ENCODE data around the gene ANKRD63. TPM values are rescaled to one million over a fixed set of nuclear protein-coding genes. Genes with fewer than 3 reads are reported as not detected.

Gene ANKRD63
- total RNA-seq, 1 experiment from 2014 or later, result 1.2 TPM

DNA sequence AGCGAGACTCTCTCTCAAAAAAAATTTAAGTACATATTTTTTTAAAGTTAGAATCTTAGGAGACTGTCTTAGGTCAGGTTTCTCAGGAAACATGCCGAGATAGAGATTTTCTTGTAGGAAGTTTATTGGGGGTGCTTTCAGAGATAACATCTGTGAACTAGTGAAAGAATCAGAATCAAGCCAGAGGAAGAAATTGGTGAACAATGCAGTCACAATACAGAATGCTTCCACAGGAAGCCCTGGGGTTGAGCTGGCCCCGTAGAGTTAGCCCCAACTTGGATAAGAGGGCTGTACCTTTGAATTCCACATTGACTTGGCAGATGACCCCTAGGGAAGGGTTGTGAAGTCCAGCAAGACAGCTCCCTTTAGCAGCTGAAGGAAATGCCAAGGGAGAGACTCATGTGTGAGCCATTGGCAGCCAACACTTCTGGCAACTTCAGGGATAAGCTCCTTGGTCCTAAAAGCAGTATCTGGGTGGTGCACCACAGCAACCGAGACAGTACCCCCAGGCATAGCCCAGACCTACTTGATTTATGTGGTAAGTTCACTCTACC lies 31.9 kb upstream of the ANKRD63 start:
- TF ChIP-seq ZNF121 (CRISPR knock-in tag; IDR thresholded peaks at IDR 0.05) (no peak), ZNF317 (CRISPR knock-in tag; IDR thresholded peaks at IDR 0.05; ENCODE audit: borderline replicate concordance, low read depth) (no peak), ZNF138 (CRISPR knock-in tag; conservative IDR thresholded peaks at IDR 0.05) (no peak), FOXP1 (CRISPR knock-in tag; IDR thresholded peaks at IDR 0.05; ENCODE audit: borderline replicate concordance) (no peak), JAZF1 (CRISPR knock-in tag; IDR thresholded peaks at IDR 0.05) (no peak), ZNF671 (CRISPR knock-in tag; IDR thresholded peaks at IDR 0.05) (no peak), NR3C1 (CRISPR knock-in tag; conservative IDR thresholded peaks at IDR 0.05; ENCODE audit: low read depth) (no peak), NFYB (CRISPR knock-in tag; conservative IDR thresholded peaks at IDR 0.05; ENCODE audit: low read depth) (no peak), ZBTB21 (CRISPR knock-in tag; IDR thresholded peaks at IDR 0.05; ENCODE audit: borderline replicate concordance) (no peak), HMGA2 (CRISPR knock-in tag; IDR thresholded peaks at IDR 0.05) (no peak), ATF1 (CRISPR knock-in tag; IDR thresholded peaks at IDR 0.05) (no peak), TP53 (CRISPR knock-in tag; IDR thresholded peaks at IDR 0.05) (no peak), TEAD1 (CRISPR knock-in tag; IDR thresholded peaks at IDR 0.05) (no peak), MYBL2 (CRISPR knock-in tag; IDR thresholded peaks at IDR 0.05) (no peak), SMAD3 (CRISPR knock-in tag; IDR thresholded peaks at IDR 0.05; ENCODE audit: borderline replicate concordance) (no peak)
- TF ChIP-seq, protein P1, sequence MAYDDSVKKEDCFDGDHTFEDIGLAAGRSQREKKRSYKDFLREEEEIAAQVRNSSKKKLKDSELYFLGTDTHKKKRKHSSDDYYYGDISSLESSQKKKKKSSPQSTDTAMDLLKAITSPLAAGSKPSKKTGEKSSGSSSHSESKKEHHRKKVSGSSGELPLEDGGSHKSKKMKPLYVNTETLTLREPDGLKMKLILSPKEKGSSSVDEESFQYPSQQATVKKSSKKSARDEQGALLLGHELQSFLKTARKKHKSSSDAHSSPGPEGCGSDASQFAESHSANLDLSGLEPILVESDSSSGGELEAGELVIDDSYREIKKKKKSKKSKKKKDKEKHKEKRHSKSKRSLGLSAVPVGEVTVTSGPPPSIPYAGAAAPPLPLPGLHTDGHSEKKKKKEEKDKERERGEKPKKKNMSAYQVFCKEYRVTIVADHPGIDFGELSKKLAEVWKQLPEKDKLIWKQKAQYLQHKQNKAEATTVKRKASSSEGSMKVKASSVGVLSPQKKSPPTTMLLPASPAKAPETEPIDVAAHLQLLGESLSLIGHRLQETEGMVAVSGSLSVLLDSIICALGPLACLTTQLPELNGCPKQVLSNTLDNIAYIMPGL (CRISPR knock-in tag; IDR thresholded peaks at IDR 0.05), result no peak
- TF ChIP-seq, protein P2, sequence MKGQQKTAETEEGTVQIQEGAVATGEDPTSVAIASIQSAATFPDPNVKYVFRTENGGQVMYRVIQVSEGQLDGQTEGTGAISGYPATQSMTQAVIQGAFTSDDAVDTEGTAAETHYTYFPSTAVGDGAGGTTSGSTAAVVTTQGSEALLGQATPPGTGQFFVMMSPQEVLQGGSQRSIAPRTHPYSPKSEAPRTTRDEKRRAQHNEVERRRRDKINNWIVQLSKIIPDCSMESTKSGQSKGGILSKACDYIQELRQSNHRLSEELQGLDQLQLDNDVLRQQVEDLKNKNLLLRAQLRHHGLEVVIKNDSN (CRISPR knock-in tag; IDR thresholded peaks at IDR 0.05), result no peak
- TF ChIP-seq, protein P3, sequence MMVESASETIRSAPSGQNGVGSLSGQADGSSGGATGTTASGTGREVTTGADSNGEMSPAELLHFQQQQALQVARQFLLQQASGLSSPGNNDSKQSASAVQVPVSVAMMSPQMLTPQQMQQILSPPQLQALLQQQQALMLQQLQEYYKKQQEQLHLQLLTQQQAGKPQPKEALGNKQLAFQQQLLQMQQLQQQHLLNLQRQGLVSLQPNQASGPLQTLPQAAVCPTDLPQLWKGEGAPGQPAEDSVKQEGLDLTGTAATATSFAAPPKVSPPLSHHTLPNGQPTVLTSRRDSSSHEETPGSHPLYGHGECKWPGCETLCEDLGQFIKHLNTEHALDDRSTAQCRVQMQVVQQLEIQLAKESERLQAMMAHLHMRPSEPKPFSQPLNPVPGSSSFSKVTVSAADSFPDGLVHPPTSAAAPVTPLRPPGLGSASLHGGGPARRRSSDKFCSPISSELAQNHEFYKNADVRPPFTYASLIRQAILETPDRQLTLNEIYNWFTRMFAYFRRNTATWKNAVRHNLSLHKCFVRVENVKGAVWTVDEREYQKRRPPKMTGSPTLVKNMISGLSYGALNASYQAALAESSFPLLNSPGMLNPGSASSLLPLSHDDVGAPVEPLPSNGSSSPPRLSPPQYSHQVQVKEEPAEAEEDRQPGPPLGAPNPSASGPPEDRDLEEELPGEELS (CRISPR knock-in tag; IDR thresholded peaks at IDR 0.05), result no peak
- Mint-ChIP-seq H3K4me1 (peaks cover 3% of the 10 kb centered on the region), H3K27ac (no peak overlapping the region), H3K27me3 (ENCODE audit: low read depth) (peaks cover 19% of the 10 kb centered on the region), H3K36me3 (no peaks in the 10 kb centered on the region), H3K4me3 (no peak overlapping the region), H3K9me3 (no peaks in the 10 kb centered on the region)
- POLR2A ChIA-PET, result interaction anchor here (0.5 kb wide), 1 partner anchor 39 kb away, joined by 5 read pairs; no protein-coding TSS in a partner anchor
- CTCF ChIA-PET, result interaction anchor here (0.6 to 17.8 kb wide), 9 partner anchors 8 to 107 kb away, joined by 3 to 690 read pairs (median 4); no protein-coding TSS in a partner anchor
- ATAC-seq (no peak), DNase-seq (ENCODE audit: low spot score) (no peak)

DNA sequence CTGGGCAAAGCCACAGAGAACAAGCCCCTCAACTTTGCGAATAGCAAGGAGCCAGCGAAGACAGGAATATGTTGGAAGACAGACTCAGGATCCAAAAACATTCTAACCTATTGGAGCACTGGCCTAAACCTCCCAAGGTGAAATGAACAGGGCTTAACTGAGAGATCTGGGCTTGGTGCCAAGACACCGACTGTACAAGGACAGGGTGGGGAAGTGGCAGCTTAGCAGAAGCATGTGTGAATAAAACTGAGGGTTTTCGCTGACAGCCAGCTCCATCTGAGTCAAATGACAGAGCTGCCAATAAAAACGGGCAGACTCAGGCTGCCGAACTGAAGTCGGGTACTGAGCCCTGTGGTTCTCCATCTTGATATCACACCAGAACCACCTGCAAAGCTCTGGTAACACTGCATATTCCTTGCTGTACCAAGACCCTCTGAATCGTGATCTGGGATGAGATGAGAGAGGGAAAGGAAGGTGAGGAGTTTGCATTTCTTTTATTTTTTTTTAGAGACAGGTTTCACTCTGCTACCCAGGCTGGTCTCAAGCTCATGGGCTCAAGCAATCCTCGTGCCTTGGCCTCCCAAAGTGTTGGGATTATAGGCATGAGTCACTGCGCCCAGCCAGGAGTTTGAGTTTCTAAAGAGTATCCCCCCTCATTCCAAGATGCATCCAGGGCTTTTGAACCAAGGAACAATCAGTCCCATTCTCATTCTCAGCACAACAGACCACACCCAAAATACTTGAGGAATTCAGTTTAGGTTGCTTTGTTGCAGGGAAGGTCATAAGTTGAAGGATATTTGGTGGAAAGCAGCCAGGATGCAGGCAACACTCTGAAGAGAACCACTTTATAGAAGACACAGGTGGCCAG lies 30.9 kb upstream of the ANKRD63 start:
- ChIA-PET CTCF (interaction anchor here (1.0 to 17.8 kb wide), 5 partner anchors 7 to 39 kb away, joined by 3 to 690 read pairs (median 6); partner anchors contain the start of gene INAFM2), POLR2A (no interaction called here)
- Mint-ChIP-seq H3K4me3 (no peak overlapping the region), H3K9me3 (no peaks in the 10 kb centered on the region), H3K36me3 (no peaks in the 10 kb centered on the region), H3K27ac (no peak overlapping the region), H3K27me3 (ENCODE audit: low read depth) (peaks cover 19% of the 10 kb centered on the region), H3K4me1 (peaks cover 13% of the 10 kb centered on the region)
- ATAC-seq, result no peak
- no peak for DNase-seq (ENCODE audit: low spot score)
- no peak for TF ChIP-seq FOXK1 (CRISPR knock-in tag; IDR thresholded peaks at IDR 0.05)
- no peak for TF ChIP-seq NR2C2 (CRISPR knock-in tag; IDR thresholded peaks at IDR 0.05)
- TF ChIP-seq ZNF396 (CRISPR knock-in tag; IDR thresholded peaks at IDR 0.05; ENCODE audit: borderline replicate concordance), result no peak
- TF ChIP-seq KAT7 (CRISPR knock-in tag; IDR thresholded peaks at IDR 0.05; ENCODE audit: borderline replicate concordance), result no peak
- TF ChIP-seq IRF2 (CRISPR knock-in tag; IDR thresholded peaks at IDR 0.05; ENCODE audit: borderline replicate concordance, low read depth), result no peak
- no peak for TF ChIP-seq ZNF317 (CRISPR knock-in tag; IDR thresholded peaks at IDR 0.05; ENCODE audit: borderline replicate concordance, low read depth)
- TF ChIP-seq NFYB (CRISPR knock-in tag; conservative IDR thresholded peaks at IDR 0.05; ENCODE audit: low read depth), result no peak
- no peak for TF ChIP-seq MYBL2 (CRISPR knock-in tag; IDR thresholded peaks at IDR 0.05)
- TF ChIP-seq, protein P4, sequence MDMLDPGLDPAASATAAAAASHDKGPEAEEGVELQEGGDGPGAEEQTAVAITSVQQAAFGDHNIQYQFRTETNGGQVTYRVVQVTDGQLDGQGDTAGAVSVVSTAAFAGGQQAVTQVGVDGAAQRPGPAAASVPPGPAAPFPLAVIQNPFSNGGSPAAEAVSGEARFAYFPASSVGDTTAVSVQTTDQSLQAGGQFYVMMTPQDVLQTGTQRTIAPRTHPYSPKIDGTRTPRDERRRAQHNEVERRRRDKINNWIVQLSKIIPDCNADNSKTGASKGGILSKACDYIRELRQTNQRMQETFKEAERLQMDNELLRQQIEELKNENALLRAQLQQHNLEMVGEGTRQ (CRISPR knock-in tag; IDR thresholded peaks at IDR 0.05), result no peak
- no peak for TF ChIP-seq MXD4 (CRISPR knock-in tag; IDR thresholded peaks at IDR 0.05; ENCODE audit: borderline replicate concordance)
- TF ChIP-seq, protein P5, sequence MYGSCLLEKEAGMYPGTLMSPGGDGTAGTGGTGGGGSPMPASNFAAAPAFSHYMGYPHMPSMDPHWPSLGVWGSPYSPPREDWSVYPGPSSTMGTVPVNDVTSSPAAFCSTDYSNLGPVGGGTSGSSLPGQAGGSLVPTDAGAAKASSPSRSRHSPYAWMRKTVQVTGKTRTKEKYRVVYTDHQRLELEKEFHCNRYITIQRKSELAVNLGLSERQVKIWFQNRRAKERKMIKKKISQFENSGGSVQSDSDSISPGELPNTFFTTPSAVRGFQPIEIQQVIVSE (CRISPR knock-in tag; IDR thresholded peaks at IDR 0.05; ENCODE audit: borderline replicate concordance), result no peak
